DMS53 treated with DMSO at 0.1 percent for 48 hours (cell line): ENCODE measurements around the gene SEC23IP.
A peak's percentile ranks its signal among the peaks of the same experiment; 100 is the strongest.
"Not testable (repeated sequence)": the region's sequence is repeated elsewhere in the genome, so short reads cannot be mapped to it uniquely, and the experiment has no call there.

Source experiments
- DNase-seq: peaks from one replicate; lab custom pipeline; 2025; ENCODE audit not compliant: unreplicated experiment; lab: John Stamatoyannopoulos, UW

The SEC23IP gene

GRCh38 chr10:119892188-119893065 is at the start of gene SEC23IP:
TSS of gene SEC23IP (plus strand) at chr10:119892730. CDS start at chr10:119892783, 53 bp downstream.
- peak; percentile 88 for DNase-seq

GRCh38 chr10:119845656-119846055 is 46.9 kb upstream of the SEC23IP start:
- DNase-seq, result no peak

GRCh38 chr10:119849031-119849789 is 43.3 kb upstream of the SEC23IP start:
- DNase-seq, result no peak

GRCh38 chr10:119849944-119850343 is 42.6 kb upstream of the SEC23IP start:
- no peak for DNase-seq

- no peak for DNase-seq
These were observed 40.3 kb upstream of the SEC23IP start for GRCh38 chr10:119852277-119852676.

GRCh38 chr10:119852822-119853221 is 39.7 kb upstream of the SEC23IP start:
- no peak for DNase-seq

GRCh38 chr10:119853574-119853973 is 39.0 kb upstream of the SEC23IP start:
- no peak for DNase-seq

- DNase-seq, result no peak
These were observed 34.5 kb upstream of the SEC23IP start for GRCh38 chr10:119858063-119858462.

- DNase-seq, result peak; percentile 58
These were observed 32.9 kb upstream of the SEC23IP start for GRCh38 chr10:119859420-119860258.

GRCh38 chr10:119860866-119861607 is 31.5 kb upstream of the SEC23IP start:
- DNase-seq, result no peak

- no peak for DNase-seq
These were observed 30.0 kb upstream of the SEC23IP start for GRCh38 chr10:119862524-119862923.

- no peak for DNase-seq
These were observed 28.5 kb upstream of the SEC23IP start for GRCh38 chr10:119863951-119864565.

GRCh38 chr10:119865699-119866240 is 26.8 kb upstream of the SEC23IP start:
- no peak for DNase-seq

GRCh38 chr10:119867317-119867716 is 25.2 kb upstream of the SEC23IP start:
- no peak for DNase-seq

- DNase-seq, result not testable (repeated sequence)
These were observed 23.1 kb upstream of the SEC23IP start for GRCh38 chr10:119869398-119869797.

- peak; percentile 31 for DNase-seq
These were observed 20.5 kb upstream of the SEC23IP start for GRCh38 chr10:119871881-119872609.

- no peak for DNase-seq
These were observed 20.0 kb upstream of the SEC23IP start, which contains the start of gene MCMBP for GRCh38 chr10:119872610-119872859. TSS of gene MCMBP (minus strand) at chr10:119872843. CDS start at chr10:119872584, 259 bp downstream.

- DNase-seq, result peak; percentile 67
These were observed 19.5 kb upstream of the SEC23IP start for GRCh38 chr10:119872860-119873681.
